CD4-positive, alpha-beta T cell (primary cell): Measurements from ENCODE around the gene APLP2. TPM values are rescaled to one million over a fixed set of nuclear protein-coding genes. Genes with fewer than 3 reads are reported as not detected.

ENCODE experiments used
- ATAC-seq: fragments of 200-7000 bp; cut with Tn5 transposase; one replicate; pipeline ENCODE4 v1.10.0; 2022; ENCODE audit warnings: mild to moderate bottlenecking; ENCODE audit not compliant: poor library complexity
- CTCF ChIA-PET: fragments of 350-600 bp; sonication (Branson Sonifier 250); formaldehyde crosslinking; loops from one replicate; lab custom pipeline; 2021; ENCODE audit warnings: antibody characterized with exemption, inconsistent platforms; lab: Charles Lee
- POLR2A ChIA-PET: fragments of 350-600 bp; sonication (Branson Sonifier 250); formaldehyde crosslinking; loops from one replicate; lab custom pipeline; 2021; ENCODE audit warnings: antibody characterized with exemption, inconsistent platforms; lab: Charles Lee
- DNase-seq, 14 experiments: peaks; one replicate each; pipeline ENCODE4 v3.0.0-alpha.2; 2013 to 2020; ENCODE audit warnings: mixed read lengths in 2 of 14
- H3K27ac ChIP-seq, 2 donors: one replicate each; pipeline versions ENCODE4 v1.5.1 to v1.7.0; 2013; ENCODE audit warnings: low read length in 2 of 2, low read depth in 1 of 2, mild to moderate bottlenecking in 1 of 2
- H3K27me3 ChIP-seq, 2 experiments: 1 replicate in 1 of 2; 2 replicates in 1 of 2; pipeline versions ENCODE4 v1.6.1 to v1.7.0; 2013; ENCODE audit warnings: low read length in 2 of 2, control low read depth in 1 of 2, mild to moderate bottlenecking in 1 of 2, moderate library complexity in 1 of 2; ENCODE audit not compliant: insufficient read depth in 2 of 2, control insufficient read depth in 1 of 2
- H3K36me3 ChIP-seq: one replicate; pipeline ENCODE4 v1.6.1; 2013; ENCODE audit warnings: low read length, control low read depth; ENCODE audit not compliant: insufficient read depth
- H3K4me1 ChIP-seq: one replicate; pipeline ENCODE4 v1.6.1; 2013; ENCODE audit warnings: low read length, control low read depth; ENCODE audit not compliant: insufficient read depth
- H3K4me3 ChIP-seq: one replicate; pipeline ENCODE4 v1.5.1; 2013; ENCODE audit warnings: mild to moderate bottlenecking, low read length, moderate library complexity
- H3K9me3 ChIP-seq, 2 experiments: 1 replicate in 1 of 2; 2 replicates in 1 of 2; pipeline versions ENCODE4 v1.6.1 to v1.7.0; 2013; ENCODE audit warnings: low read length in 2 of 2, mild to moderate bottlenecking in 2 of 2, control low read depth in 1 of 2, moderate library complexity in 1 of 2; ENCODE audit not compliant: control insufficient read depth in 1 of 2, insufficient read depth in 1 of 2
- H3K27ac Mint-ChIP-seq: one replicate; pipeline ENCODE4 v1.8.0; 2020; ENCODE audit warnings: mixed read lengths
- H3K27me3 Mint-ChIP-seq: one replicate; pipeline ENCODE4 v1.8.0; 2021; ENCODE audit warnings: mixed read lengths
- H3K36me3 Mint-ChIP-seq: one replicate; pipeline ENCODE4 v1.8.0; 2021; ENCODE audit warnings: low read depth, mixed read lengths
- H3K4me1 Mint-ChIP-seq: one replicate; pipeline ENCODE4 v1.8.0; 2021; ENCODE audit warnings: low read depth, mixed read lengths
- H3K4me3 Mint-ChIP-seq: one replicate; pipeline ENCODE4 v1.8.0; 2020; ENCODE audit warnings: mild to moderate bottlenecking, mixed read lengths
- H3K9me3 Mint-ChIP-seq: one replicate; pipeline ENCODE4 v1.8.0; 2020; ENCODE audit warnings: mixed read lengths
- CTCF ChIP-seq: fragments of 200-600 bp; IDR thresholded peaks from one replicate; pipeline ENCODE4 v1.8.0; 2022; ENCODE audit warnings: antibody characterized with exemption, mild to moderate bottlenecking
- intact Hi-C, 2 experiments: fragments of 100-400 bp; cut with DNase I in 1 of 2; cut with micrococcal nuclease in 1 of 2; formaldehyde crosslinking; loops; one replicate each; pipeline versions ENCODE4 v1.15.1 to v1.9.0; 2023 to 2025; cut with DNase I, micrococcal nuclease
- total RNA-seq, 174 experiments: library from RNA in 2 of 174; stranded (reverse) in 2 of 174; gene quantifications; one replicate each; pipeline ENCODE4 v1.2.3 and lab custom pipeline; 2021 to 2026

Gene APLP2
- total RNA-seq, 2 experiments from 2014 or later: 28.8 to 29.5 TPM

GRCh38 chr11:130127509-130127908 is 57.8 kb downstream of the APLP2 start:
- H3K27me3 ChIP-seq: no peaks in the 10 kb centered on the region
- ChIA-PET POLR2A (interaction anchor here (1.9 kb wide), 1 partner anchor 124 kb away, joined by 7 read pairs; the partner anchor contains the start of gene PRDM10), CTCF (interaction anchor here (0.7 to 1.5 kb wide), 3 partner anchors 30 to 356 kb away, joined by 3 to 5 read pairs (median 4); no protein-coding TSS in a partner anchor)
- peaks cover 37% of the 10 kb centered on the region for H3K36me3 ChIP-seq
- ATAC-seq (no peak), DNase-seq (no peak)
- Mint-ChIP-seq H3K27ac (no peak overlapping the region), H3K4me1 (no peaks in the 10 kb centered on the region), H3K27me3 (no peaks in the 10 kb centered on the region), H3K9me3 (no peaks in the 10 kb centered on the region), H3K36me3 (peaks cover 78% of the 10 kb centered on the region), H3K4me3 (no peak overlapping the region)
- no peaks in the 10 kb centered on the region for H3K9me3 ChIP-seq
- H3K4me1 ChIP-seq: peaks cover under 1% of the 10 kb centered on the region
- H3K27ac ChIP-seq: no peak overlapping the region
- TF ChIP-seq CTCF: no peak
- H3K4me3 ChIP-seq: no peak overlapping the region
- intact Hi-C loops: no loop called here

- H3K9me3 ChIP-seq: no peaks in the 10 kb centered on the region
- peaks cover 30% of the 10 kb centered on the region for H3K36me3 ChIP-seq
- no peaks in the 10 kb centered on the region for H3K9me3 Mint-ChIP-seq
- TF ChIP-seq CTCF: no peak
- DNase-seq (no peak), ATAC-seq (no peak)
- H3K4me3 ChIP-seq: no peak overlapping the region
- ChIA-PET CTCF (no interaction called here), POLR2A (no interaction called here)
- intact Hi-C loops: no loop called here
- H3K27ac Mint-ChIP-seq: no peak overlapping the region
- no peak overlapping the region for H3K27ac ChIP-seq
- H3K4me3 Mint-ChIP-seq: no peak overlapping the region
- H3K27me3 ChIP-seq: no peaks in the 10 kb centered on the region
- H3K27me3 Mint-ChIP-seq: no peaks in the 10 kb centered on the region
- no peaks in the 10 kb centered on the region for H3K4me1 Mint-ChIP-seq
- H3K36me3 Mint-ChIP-seq: peaks cover 73% of the 10 kb centered on the region
- no peaks in the 10 kb centered on the region for H3K4me1 ChIP-seq
Observed at GRCh38 chr11:130128626-130129025, 58.9 kb downstream of the APLP2 start.

GRCh38 chr11:130129922-130130321 is 60.2 kb downstream of the APLP2 start:
- POLR2A ChIA-PET: no interaction called here

More at GRCh38 chr11:130129922-130130321, 60.2 kb downstream of the APLP2 start:
- ATAC-seq: no peak
- intact Hi-C loops: loop anchor here (2.0 to 5.0 kb wide), 5 partner anchors 61 to 1013 kb away; partner anchors contain the start of gene APLP2 (in 1 of the 2)
- Histone ChIP-seq H3K36me3 (peaks cover 35% of the 10 kb centered on the region), H3K27ac (no peak overlapping the region), H3K4me3 (no peak overlapping the region), H3K4me1 (no peaks in the 10 kb centered on the region), H3K9me3 (no peaks in the 10 kb centered on the region), H3K27me3 (no peaks in the 10 kb centered on the region)
- Mint-ChIP-seq H3K4me1 (no peaks in the 10 kb centered on the region), H3K9me3 (no peaks in the 10 kb centered on the region), H3K4me3 (no peak overlapping the region), H3K27ac (no peak overlapping the region), H3K27me3 (no peaks in the 10 kb centered on the region), H3K36me3 (peaks cover 73% of the 10 kb centered on the region)
- CTCF ChIA-PET: interaction anchor here (1.0 kb wide), 1 partner anchor 75 kb away, joined by 3 read pairs; no protein-coding TSS in a partner anchor
- no peak for TF ChIP-seq CTCF
- DNase-seq: no peak
